ENCODE results near the gene BCAS3.
A peak's percentile ranks its signal among the peaks of the same experiment; 100 is the strongest.
"Not testable (repeated sequence)": the region's sequence is repeated elsewhere in the genome, so short reads cannot be mapped to it uniquely, and the experiment has no call there.

BCAS3 gene

GRCh38 chr17:61420745-61421398 lies 743.2 kb downstream of the BCAS3 start:
- no peak for DNase-seq (ENCODE audit: low spot score)

GRCh38 chr17:61421460-61421859 lies 743.8 kb downstream of the BCAS3 start:
- no peak for DNase-seq (ENCODE audit: low spot score)

- no peak for DNase-seq (ENCODE audit: low spot score)
Measured at GRCh38 chr17:61422116-61422799, 744.6 kb downstream of the BCAS3 start.

- DNase-seq (ENCODE audit: low spot score): no peak
Measured at GRCh38 chr17:61422869-61423268, 745.2 kb downstream of the BCAS3 start.

GRCh38 chr17:61423967-61424649 lies 746.5 kb downstream of the BCAS3 start:
- DNase-seq (ENCODE audit: low spot score): no peak

- peak; percentile 68 for DNase-seq (ENCODE audit: low spot score)
Measured at GRCh38 chr17:61425682-61426481, 748.2 kb downstream of the BCAS3 start.

GRCh38 chr17:61426482-61427304 lies 749.0 kb downstream of the BCAS3 start:
- DNase-seq (ENCODE audit: low spot score): no peak

GRCh38 chr17:61427567-61427966 lies 749.9 kb downstream of the BCAS3 start:
- no peak for DNase-seq (ENCODE audit: low spot score)

GRCh38 chr17:61429274-61429673 lies 751.6 kb downstream of the BCAS3 start:
- no peak for DNase-seq (ENCODE audit: low spot score)

GRCh38 chr17:61429831-61430230 lies 752.2 kb downstream of the BCAS3 start:
- not testable (repeated sequence) for DNase-seq (ENCODE audit: low spot score)

GRCh38 chr17:61431594-61432311 lies 754.1 kb downstream of the BCAS3 start:
- DNase-seq (ENCODE audit: low spot score): no peak

- DNase-seq (ENCODE audit: low spot score): no peak
Measured at GRCh38 chr17:61436273-61436672, 758.6 kb downstream of the BCAS3 start.

GRCh38 chr17:61436995-61437704 lies 759.5 kb downstream of the BCAS3 start:
- DNase-seq (ENCODE audit: low spot score): no peak

- no peak for DNase-seq (ENCODE audit: low spot score)
Measured at GRCh38 chr17:61440697-61441096, 763.0 kb downstream of the BCAS3 start.

- not testable (repeated sequence) for DNase-seq (ENCODE audit: low spot score)
Measured at GRCh38 chr17:61441507-61441906, 763.9 kb downstream of the BCAS3 start.

GRCh38 chr17:61442136-61442775 lies 764.6 kb downstream of the BCAS3 start:
- DNase-seq (ENCODE audit: low spot score): no peak

All from SK-N-DZ (cell line).